LNCaP clone FGC (cell line): Measurements from ENCODE around the gene CCDC12.
"Not testable (repeated sequence)": the region's sequence is repeated elsewhere in the genome, so short reads cannot be mapped to it uniquely, and the experiment has no call there.

ENCODE experiments used
- DNase-seq: peaks from one replicate; pipeline ENCODE4 v3.0.0-alpha.2; 2011; ENCODE audit warnings: low read depth
- H3K4me3 ChIP-seq: 2 replicates; pipeline ENCODE4 v1.5.1; 2011; ENCODE audit warnings: mild to moderate bottlenecking, low read depth, low read length, control low read depth
- CTCF ChIP-seq: IDR thresholded peaks from 2 replicates; pipeline ENCODE4 v1.5.1; 2012; ENCODE audit warnings: mild to moderate bottlenecking; ENCODE audit not compliant: control insufficient read depth, insufficient read depth; ENCODE audit errors: extremely low read depth

Gene CCDC12

DNA sequence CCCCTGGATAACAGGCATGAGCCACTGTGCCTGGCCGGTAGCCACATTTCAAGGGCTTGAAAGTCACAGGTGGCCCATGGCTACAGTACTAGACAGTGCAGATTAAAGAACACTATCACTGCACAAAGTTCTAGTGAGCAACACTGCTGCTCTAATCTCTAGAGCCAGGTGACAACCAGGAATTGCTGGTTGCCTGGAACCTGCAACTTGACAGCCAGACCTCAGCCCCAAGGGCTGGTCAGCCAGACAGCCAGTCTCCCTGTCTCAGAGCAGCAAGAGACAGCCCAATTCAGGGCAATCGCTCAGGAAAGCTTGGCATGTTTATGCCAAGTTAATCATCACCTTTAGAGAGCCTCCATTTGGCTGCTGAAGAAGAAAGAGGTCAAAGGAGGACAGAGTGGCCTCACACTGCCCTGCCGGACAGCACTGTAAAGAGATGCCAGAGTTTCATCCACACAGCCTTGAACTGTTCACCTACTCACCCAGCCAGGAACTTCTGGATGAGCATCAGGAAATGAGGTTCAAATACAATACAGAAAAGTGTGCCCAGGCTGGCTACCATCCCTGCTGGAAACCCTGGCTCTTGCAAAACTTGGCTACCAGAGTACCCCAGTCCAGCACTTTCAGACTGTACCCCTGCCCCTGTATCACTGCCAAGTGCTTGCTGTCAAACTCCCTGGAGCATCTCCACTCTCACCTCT is 6.0 kb downstream of the CCDC12 start:
- no peak overlapping the region for H3K4me3 ChIP-seq
- no peak for TF ChIP-seq CTCF
- no peak for DNase-seq

GRCh38 chr3:46968783-46969428 is 7.6 kb downstream of the CCDC12 start:
- no peak for TF ChIP-seq CTCF
- DNase-seq, result no peak
- H3K4me3 ChIP-seq, result no peak overlapping the region

DNA sequence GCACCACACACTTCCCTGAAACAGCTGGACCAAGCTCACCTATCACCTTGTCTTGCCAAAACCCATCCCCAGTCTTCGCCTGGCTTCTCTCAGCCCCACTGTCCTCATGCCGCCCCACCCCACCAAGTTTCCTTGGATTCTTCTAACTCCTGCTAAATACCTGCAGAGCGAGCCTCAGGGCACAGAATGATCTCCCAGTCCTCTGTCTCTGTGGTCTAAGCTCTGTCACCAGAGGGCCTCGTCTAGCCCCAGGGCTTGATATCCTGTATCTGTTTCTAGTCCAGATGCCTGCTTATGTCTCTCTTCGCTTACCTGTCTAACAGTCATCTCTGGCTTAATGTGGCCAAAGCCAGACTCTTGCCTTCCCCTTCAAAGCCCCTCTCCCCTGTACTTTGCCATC is 9.7 kb downstream of the CCDC12 start:
- no peak for DNase-seq
- TF ChIP-seq CTCF, result peak; percentile 19; the same call in 1 of the 2 replicates
- no peak overlapping the region for H3K4me3 ChIP-seq

- no peak overlapping the region for H3K4me3 ChIP-seq
- TF ChIP-seq CTCF, result no peak
- DNase-seq, result no peak
Measured at GRCh38 chr3:46965151-46965550, 11.4 kb downstream of the CCDC12 start.

- H3K4me3 ChIP-seq, DNase-seq: not testable (repeated sequence)
Measured at GRCh38 chr3:46964038-46964590, 12.4 kb downstream of the CCDC12 start.

DNA sequence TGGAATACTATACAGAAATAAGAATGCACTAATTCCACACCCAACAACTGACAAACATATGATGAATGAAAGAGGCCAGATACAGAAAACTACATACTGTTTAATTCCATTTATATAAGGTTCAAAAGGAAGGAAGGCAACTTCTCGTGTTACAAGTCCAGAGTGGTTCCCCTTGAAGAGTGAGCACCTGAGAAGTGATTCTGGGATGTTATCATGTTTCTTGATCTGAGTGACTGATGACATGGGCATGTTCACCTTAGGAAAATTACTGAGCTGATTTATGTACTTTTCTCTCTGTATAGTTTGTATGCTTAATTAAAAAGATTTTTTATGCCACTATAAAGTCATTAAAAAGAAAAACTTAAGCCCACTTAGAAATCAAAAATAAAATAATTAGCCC is 13.6 kb downstream of the CCDC12 start:
- no peak overlapping the region for H3K4me3 ChIP-seq
- DNase-seq, result no peak
- TF ChIP-seq CTCF, result no peak

DNA sequence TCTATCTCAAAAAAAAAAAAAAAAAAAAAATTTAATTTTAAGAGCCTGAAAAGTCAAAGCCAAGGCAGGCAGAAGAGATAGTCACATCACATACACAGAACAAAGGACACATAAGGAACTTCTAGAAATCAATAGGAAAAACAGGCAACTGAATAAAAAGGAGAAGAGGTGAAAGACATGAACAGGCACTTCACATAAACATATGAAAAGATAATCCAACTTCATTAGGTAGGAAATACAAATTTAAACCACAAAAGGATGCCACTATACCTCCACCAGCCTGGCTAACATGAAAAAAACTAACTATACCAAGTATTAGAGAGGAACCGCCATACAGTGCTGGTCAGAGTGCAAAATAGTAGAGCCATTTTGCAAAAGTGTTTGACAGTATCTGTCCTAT is 14.1 kb downstream of the CCDC12 start:
- no peak overlapping the region for H3K4me3 ChIP-seq
- TF ChIP-seq CTCF, result no peak
- DNase-seq, result no peak
